ENCODE measurements around the gene MDN1. TPM values are rescaled to one million over a fixed set of nuclear protein-coding genes. Genes with fewer than 3 reads are reported as not detected.

Gene MDN1
- total RNA-seq, 1 experiment from 2014 or later: 50.0 TPM

GRCh38 chr6:89689732-89690131, 129.9 kb downstream of the MDN1 start:
- Mint-ChIP-seq H3K4me3 (ENCODE audit: low read depth, unreplicated experiment) (no peak overlapping the region), H3K4me1 (ENCODE audit: low read depth, unreplicated experiment) (no peaks in the 10 kb centered on the region), H3K36me3 (ENCODE audit: insufficient read depth, unreplicated experiment) (peaks cover 26% of the 10 kb centered on the region), H3K27ac (ENCODE audit: unreplicated experiment) (no peak overlapping the region), H3K27me3 (ENCODE audit: unreplicated experiment) (no peaks in the 10 kb centered on the region), H3K9me3 (ENCODE audit: low read depth, unreplicated experiment) (no peaks in the 10 kb centered on the region)
- TF ChIP-seq, protein P1, sequence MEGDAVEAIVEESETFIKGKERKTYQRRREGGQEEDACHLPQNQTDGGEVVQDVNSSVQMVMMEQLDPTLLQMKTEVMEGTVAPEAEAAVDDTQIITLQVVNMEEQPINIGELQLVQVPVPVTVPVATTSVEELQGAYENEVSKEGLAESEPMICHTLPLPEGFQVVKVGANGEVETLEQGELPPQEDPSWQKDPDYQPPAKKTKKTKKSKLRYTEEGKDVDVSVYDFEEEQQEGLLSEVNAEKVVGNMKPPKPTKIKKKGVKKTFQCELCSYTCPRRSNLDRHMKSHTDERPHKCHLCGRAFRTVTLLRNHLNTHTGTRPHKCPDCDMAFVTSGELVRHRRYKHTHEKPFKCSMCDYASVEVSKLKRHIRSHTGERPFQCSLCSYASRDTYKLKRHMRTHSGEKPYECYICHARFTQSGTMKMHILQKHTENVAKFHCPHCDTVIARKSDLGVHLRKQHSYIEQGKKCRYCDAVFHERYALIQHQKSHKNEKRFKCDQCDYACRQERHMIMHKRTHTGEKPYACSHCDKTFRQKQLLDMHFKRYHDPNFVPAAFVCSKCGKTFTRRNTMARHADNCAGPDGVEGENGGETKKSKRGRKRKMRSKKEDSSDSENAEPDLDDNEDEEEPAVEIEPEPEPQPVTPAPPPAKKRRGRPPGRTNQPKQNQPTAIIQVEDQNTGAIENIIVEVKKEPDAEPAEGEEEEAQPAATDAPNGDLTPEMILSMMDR (IDR thresholded peaks at IDR 0.05; ENCODE audit: unreplicated experiment): no peak
- CTCF ChIA-PET: interaction anchor here (0.6 kb wide), 1 partner anchor 305 kb away, joined by 3 read pairs; no protein-coding TSS in a partner anchor
- BruUV-seq (replicated peaks): no TSS peak
- DNase-seq: no peak
- intact Hi-C loops (cut with micrococcal nuclease; ENCODE audit: unreplicated experiment): no loop called here

DNA sequence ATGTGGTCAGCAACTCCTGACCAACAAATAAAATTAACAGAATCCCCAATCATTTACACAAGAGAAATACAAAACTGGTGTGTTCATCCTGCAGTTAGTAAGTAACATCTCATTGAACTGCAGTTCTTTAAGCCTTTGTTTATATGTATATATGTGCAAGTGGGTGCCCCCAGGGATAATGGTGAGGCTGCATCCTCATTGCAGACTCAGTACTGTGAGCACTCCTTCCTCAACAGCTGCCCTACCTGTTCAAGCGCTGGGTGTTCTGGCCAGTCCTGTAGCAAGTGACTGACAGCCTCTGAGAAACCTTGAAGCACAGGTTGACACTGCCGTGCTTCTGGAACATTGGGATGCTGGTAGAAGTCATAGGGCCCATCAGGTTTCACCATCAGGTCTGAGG, 131.3 kb downstream of the MDN1 start:
- H3K4me3 Mint-ChIP-seq (ENCODE audit: low read depth, unreplicated experiment): no peak overlapping the region
- CTCF ChIA-PET: no interaction called here
- no peaks in the 10 kb centered on the region for H3K27me3 Mint-ChIP-seq (ENCODE audit: unreplicated experiment)
- TF ChIP-seq, protein P1 (IDR thresholded peaks at IDR 0.05; ENCODE audit: unreplicated experiment): no peak
- no peak for DNase-seq
- intact Hi-C loops (cut with micrococcal nuclease; ENCODE audit: unreplicated experiment): no loop called here
- no TSS peak for BruUV-seq (replicated peaks)
- no peak overlapping the region for H3K27ac Mint-ChIP-seq (ENCODE audit: unreplicated experiment)
- H3K36me3 Mint-ChIP-seq (ENCODE audit: insufficient read depth, unreplicated experiment): peaks cover 19% of the 10 kb centered on the region
- H3K4me1 Mint-ChIP-seq (ENCODE audit: low read depth, unreplicated experiment): no peaks in the 10 kb centered on the region
- H3K9me3 Mint-ChIP-seq (ENCODE audit: low read depth, unreplicated experiment): no peaks in the 10 kb centered on the region

DNA sequence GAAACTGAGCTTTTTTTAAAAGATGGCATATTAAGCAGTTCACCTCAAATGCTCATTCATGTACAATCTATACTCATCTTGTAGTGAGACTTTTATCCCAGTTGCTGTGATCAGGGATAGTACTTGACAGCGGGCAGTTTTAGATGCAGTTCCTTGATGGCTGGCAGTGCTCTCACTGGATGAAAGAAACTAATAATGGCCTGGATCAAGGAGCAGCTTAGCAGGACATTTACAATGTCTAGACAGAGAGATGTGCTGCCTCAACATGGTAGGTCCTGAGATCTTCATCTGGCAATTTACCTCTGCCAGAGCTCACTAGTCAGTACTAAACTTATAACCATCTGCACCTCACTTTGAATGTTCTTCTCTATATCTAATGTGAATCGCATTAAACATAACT, 134.3 kb downstream of the MDN1 start:
- TF ChIP-seq, protein P1 (IDR thresholded peaks at IDR 0.05; ENCODE audit: unreplicated experiment): no peak
- BruUV-seq (replicated peaks): no TSS peak
- Mint-ChIP-seq H3K27ac (ENCODE audit: unreplicated experiment) (no peak overlapping the region), H3K27me3 (ENCODE audit: unreplicated experiment) (no peaks in the 10 kb centered on the region), H3K9me3 (ENCODE audit: low read depth, unreplicated experiment) (no peaks in the 10 kb centered on the region), H3K36me3 (ENCODE audit: insufficient read depth, unreplicated experiment) (peaks cover 40% of the 10 kb centered on the region), H3K4me1 (ENCODE audit: low read depth, unreplicated experiment) (no peaks in the 10 kb centered on the region), H3K4me3 (ENCODE audit: low read depth, unreplicated experiment) (no peak overlapping the region)
- no peak for DNase-seq
- intact Hi-C loops (cut with micrococcal nuclease; ENCODE audit: unreplicated experiment): no loop called here
- CTCF ChIA-PET: no interaction called here

GRCh38 chr6:89682991-89683390, 136.6 kb downstream of the MDN1 start:
- no peak for DNase-seq
- H3K4me1 Mint-ChIP-seq (ENCODE audit: low read depth, unreplicated experiment): no peaks in the 10 kb centered on the region
- TF ChIP-seq, protein P1 (IDR thresholded peaks at IDR 0.05; ENCODE audit: unreplicated experiment): no peak
- no peaks in the 10 kb centered on the region for H3K9me3 Mint-ChIP-seq (ENCODE audit: low read depth, unreplicated experiment)
- H3K4me3 Mint-ChIP-seq (ENCODE audit: low read depth, unreplicated experiment): no peak overlapping the region
- H3K27me3 Mint-ChIP-seq (ENCODE audit: unreplicated experiment): no peaks in the 10 kb centered on the region
- BruUV-seq (replicated peaks): no TSS peak
- intact Hi-C loops (cut with micrococcal nuclease; ENCODE audit: unreplicated experiment): no loop called here
- H3K36me3 Mint-ChIP-seq (ENCODE audit: insufficient read depth, unreplicated experiment): peaks cover 37% of the 10 kb centered on the region
- CTCF ChIA-PET: no interaction called here
- H3K27ac Mint-ChIP-seq (ENCODE audit: unreplicated experiment): no peak overlapping the region

Data from Calu3 (cell line).